GM08714 (cell line): ENCODE results near the gene DNAJB7.
"Not testable (repeated sequence)": the region's sequence is repeated elsewhere in the genome, so short reads cannot be mapped to it uniquely, and the experiment has no call there.

ENCODE experiments used
- H3K4me3 ChIP-seq: fragments of 200-500 bp; sonication (Bioruptor generic); 2 replicates; pipeline ENCODE4 v1.5.1; 2014; ENCODE audit warnings: mild to moderate bottlenecking, low read length, inconsistent platforms
- ZNF274 ChIP-seq: IDR thresholded peaks from 2 replicates; pipeline ENCODE4 v1.6.1; 2012; ENCODE audit warnings: mild to moderate bottlenecking, low read depth, low read length

DNAJB7 gene

GRCh38 chr22:40856513-40857308, 5.2 kb downstream of the DNAJB7 start, which contains the start of the genes ST13 and XPNPEP3:
Gene ST13, minus strand, starts transcription at chr22:40856639. Its CDS starts 99 bp downstream, at chr22:40856540.
Gene XPNPEP3, plus strand, starts transcription at chr22:40857148. Its CDS starts 34 bp downstream, at chr22:40857182.
- TF ChIP-seq ZNF274 = no peak
- peak within 1 kb of the TSS; percentile 93 for H3K4me3 ChIP-seq

GRCh38 chr22:40855979-40856512, 5.9 kb downstream of the DNAJB7 start:
- H3K4me3 ChIP-seq = peak overlapping the region; percentile 93
- no peak for TF ChIP-seq ZNF274

GRCh38 chr22:40855071-40855978, 6.6 kb downstream of the DNAJB7 start:
- no peak for TF ChIP-seq ZNF274
- H3K4me3 ChIP-seq = peak overlapping the region; percentile 93

GRCh38 chr22:40853961-40854360, 8.0 kb downstream of the DNAJB7 start:
- H3K4me3 ChIP-seq = peak overlapping the region; percentile 10; the same call in 1 of the 2 replicates
- no peak for TF ChIP-seq ZNF274

GRCh38 chr22:40853333-40853732, 8.6 kb downstream of the DNAJB7 start:
- no peak for TF ChIP-seq ZNF274
- no peak overlapping the region; the same call in 1 of the 2 replicates for H3K4me3 ChIP-seq

GRCh38 chr22:40845816-40846215, 16.1 kb downstream of the DNAJB7 start:
- H3K4me3 ChIP-seq = not testable (repeated sequence)

- no peak overlapping the region for H3K4me3 ChIP-seq
- TF ChIP-seq ZNF274 = no peak
Observed at GRCh38 chr22:40844951-40845350, 17.0 kb downstream of the DNAJB7 start.

- H3K4me3 ChIP-seq = no peak overlapping the region
- TF ChIP-seq ZNF274 = no peak
Observed at GRCh38 chr22:40838486-40838885, 23.4 kb downstream of the DNAJB7 start.

- H3K4me3 ChIP-seq = no peak overlapping the region
- TF ChIP-seq ZNF274 = no peak
Observed at GRCh38 chr22:40834619-40835018, 27.3 kb downstream of the DNAJB7 start.

- no peak for TF ChIP-seq ZNF274
- H3K4me3 ChIP-seq = no peak overlapping the region
Observed at GRCh38 chr22:40829131-40829530, 32.8 kb downstream of the DNAJB7 start.

- TF ChIP-seq ZNF274 = no peak
- H3K4me3 ChIP-seq = no peak overlapping the region
Observed at GRCh38 chr22:40826984-40827741, 34.8 kb downstream of the DNAJB7 start.

GRCh38 chr22:40826292-40826691, 35.6 kb downstream of the DNAJB7 start:
- H3K4me3 ChIP-seq = not testable (repeated sequence)

- H3K4me3 ChIP-seq = no peak overlapping the region
- no peak for TF ChIP-seq ZNF274
Observed at GRCh38 chr22:40823426-40823825, 38.5 kb downstream of the DNAJB7 start.
